Esophagus muscularis mucosa (tissue), 3 donors: Measurements from ENCODE around the gene SH3RF3.

Experiments
- CTCF ChIP-seq, 3 experiments: fragments of 200-600 bp in 2 of 3; fragments of 450-650 bp in 1 of 3; sonication (generic) in 2 of 3; IDR thresholded peaks; one replicate each; pipeline ENCODE4 v1.5.1; 2017 to 2019; ENCODE audit warnings: antibody characterized with exemption in 3 of 3, mild to moderate bottlenecking in 2 of 3, moderate library complexity in 1 of 3
- POLR2A ChIP-seq: fragments of 450-650 bp; IDR thresholded peaks from one replicate; pipeline ENCODE4 v1.6.1; 2017; ENCODE audit warnings: antibody characterized with exemption, moderate library complexity, mild to moderate bottlenecking, low read depth

- TF ChIP-seq CTCF (IDR thresholded peaks at IDR 0.05) (no peak), POLR2A (no peak)
Measured at GRCh38 chr2:109185338-109185737, 56.3 kb downstream of the SH3RF3 start.
